Measurements from ENCODE around the gene SLC1A3.

GRCh38 chr5:36701085-36701698 lies 94.8 kb downstream of the SLC1A3 start:
- TF ChIP-seq CTCF (conservative IDR thresholded peaks at IDR 0.05; ENCODE audit: low read length): no peak
- TF ChIP-seq EZH2phosphoT487 (IDR thresholded peaks at IDR 0.05; ENCODE audit: borderline replicate concordance): no peak
